Measurements from ENCODE around the gene TRIM54.

Gene TRIM54

GRCh38 chr2:27354597-27354927, 72.3 kb downstream of the TRIM54 start:
- Histone ChIP-seq H3K4me3 (replicated peaks; ENCODE audit: low read depth, low read length) (no peak overlapping the region), H3K36me3 (ENCODE audit: control insufficient read depth, insufficient read depth, low read length) (peaks cover 2% of the 10 kb centered on the region; the same call in 1 of the 2 replicates), H3K27me3 (replicated peaks; ENCODE audit: control insufficient read depth, insufficient read depth, low read length) (no peaks in the 10 kb centered on the region)
- TF ChIP-seq CTCF (IDR thresholded peaks at IDR 0.05; ENCODE audit: insufficient read depth, low read length, poor library complexity, severe bottlenecking): no peak
- DNase-seq (ENCODE audit: extremely low read depth, insufficient read length): no peak

GRCh38 chr2:27356056-27356381, 73.8 kb downstream of the TRIM54 start:
- H3K36me3 ChIP-seq (ENCODE audit: control insufficient read depth, insufficient read depth, low read length): no peaks in the 10 kb centered on the region; the same call in 1 of the 2 replicates
- H3K4me3 ChIP-seq (replicated peaks; ENCODE audit: low read depth, low read length): peak overlapping the region; percentile 98
- DNase-seq (ENCODE audit: extremely low read depth, insufficient read length): no peak
- no peak for TF ChIP-seq CTCF (IDR thresholded peaks at IDR 0.05; ENCODE audit: insufficient read depth, low read length, poor library complexity, severe bottlenecking)
- no peaks in the 10 kb centered on the region for H3K27me3 ChIP-seq (replicated peaks; ENCODE audit: control insufficient read depth, insufficient read depth, low read length)

- H3K27me3 ChIP-seq (replicated peaks; ENCODE audit: control insufficient read depth, insufficient read depth, low read length): no peaks in the 10 kb centered on the region
- no peaks in the 10 kb centered on the region; the same call in 1 of the 2 replicates for H3K36me3 ChIP-seq (ENCODE audit: control insufficient read depth, insufficient read depth, low read length)
- no peak for TF ChIP-seq CTCF (IDR thresholded peaks at IDR 0.05; ENCODE audit: insufficient read depth, low read length, poor library complexity, severe bottlenecking)
- peak within 1 kb of the TSS; percentile 98 for H3K4me3 ChIP-seq (replicated peaks; ENCODE audit: low read depth, low read length)
- DNase-seq (ENCODE audit: extremely low read depth, insufficient read length): peak; percentile 95
Measured at GRCh38 chr2:27356382-27357181, 74.4 kb downstream of the TRIM54 start, which contains the start of gene GTF3C2. TSS of gene GTF3C2 (minus strand) at chr2:27356764. CDS start at chr2:27343554, 13,210 bp downstream.

All from GM06990 (cell line).